Neural progenitor cell (in vitro differentiated cells): ENCODE measurements around the gene SPOP.

Experiments used
- CTCF ChIP-seq: fragments of 200-600 bp; sonication (generic); IDR thresholded peaks from 2 replicates; pipeline ENCODE4 v1.5.1; 2017; ENCODE audit warnings: antibody characterized with exemption, mild to moderate bottlenecking
- EZH2 ChIP-seq: fragments of 200-600 bp; sonication (generic); IDR thresholded peaks from 2 replicates; pipeline ENCODE4 v1.6.1; 2017; ENCODE audit warnings: antibody characterized with exemption, mild to moderate bottlenecking, moderate library complexity

- no peak for TF ChIP-seq CTCF
- TF ChIP-seq EZH2: no peak
Observed at GRCh38 chr17:49552070-49552751, 125.7 kb downstream of the SPOP start.
